Measurements from ENCODE around the gene B3GALNT1. TPM values are rescaled to one million over a fixed set of nuclear protein-coding genes. Genes with fewer than 3 reads are reported as not detected.

Gene B3GALNT1
- total RNA-seq, 4 donors from 2014 or later, result 3.0 to 8.0 (median 6.4) TPM

- Histone ChIP-seq H3K9me3 (no peaks in the 10 kb centered on the region), H3K27ac (peak overlapping the region; percentile 51 to 81 (median 76)), H3K36me3 (peaks cover 0 to 13% (median 0%) of the 10 kb centered on the region in 3 donors), H3K4me1 (peaks cover 14 to 42% (median 19%) of the 10 kb centered on the region in 3 donors), H3K4me3 (no peak overlapping the region), H3K27me3 (no peaks in the 10 kb centered on the region)
- 76 to 82% methylated on average over 6 of the region's 6 CpGs for WGBS, 2 donors
- TF ChIP-seq POLR2A (IDR thresholded peaks at IDR 0.05), result no peak
- no peak for TF ChIP-seq CTCF (IDR thresholded peaks at IDR 0.05)
- no peak for DNase-seq
- intact Hi-C loops (cut with DNase I), result no loop called here
These were observed 34.0 kb downstream of the B3GALNT1 start for GRCh38 chr3:161070980-161071663.

GRCh38 chr3:161070252-161070930, 34.8 kb downstream of the B3GALNT1 start:
- no peak for DNase-seq
- intact Hi-C loops (cut with DNase I), result no loop called here

GRCh38 chr3:161069511-161070251, 35.5 kb downstream of the B3GALNT1 start:
- Histone ChIP-seq H3K9me3 (no peaks in the 10 kb centered on the region), H3K4me3 (no peak overlapping the region), H3K4me1 (peaks cover 14 to 49% (median 19%) of the 10 kb centered on the region in 3 donors), H3K27me3 (no peaks in the 10 kb centered on the region), H3K36me3 (peaks cover 0 to 22% (median 0%) of the 10 kb centered on the region in 3 donors), H3K27ac (peak overlapping the region; percentile 51 to 81 (median 76))
- no peak for DNase-seq
- intact Hi-C loops (cut with DNase I), result no loop called here
- 22 to 31% methylated on average over 4 to 5 of the region's 5 CpGs for whole genome bisulfite sequencing, 2 donors
- TF ChIP-seq CTCF (IDR thresholded peaks at IDR 0.05) (no peak), POLR2A (IDR thresholded peaks at IDR 0.05) (no peak)

More at GRCh38 chr3:161070252-161070930, 34.8 kb downstream of the B3GALNT1 start:
- 60 to 63% methylated on average over 9 of the region's 9 CpGs for WGBS, 2 donors
- Histone ChIP-seq H3K4me1 (peaks cover 14 to 42% (median 19%) of the 10 kb centered on the region in 3 donors), H3K27ac (peak overlapping the region; percentile 51 to 81 (median 76)), H3K27me3 (no peaks in the 10 kb centered on the region), H3K4me3 (no peak overlapping the region), H3K9me3 (no peaks in the 10 kb centered on the region), H3K36me3 (peaks cover 0 to 19% (median 0%) of the 10 kb centered on the region in 3 donors)
- TF ChIP-seq POLR2A (IDR thresholded peaks at IDR 0.05), result no peak
- no peak for TF ChIP-seq CTCF (IDR thresholded peaks at IDR 0.05)

- TF ChIP-seq CTCF (IDR thresholded peaks at IDR 0.05), result no peak
- TF ChIP-seq POLR2A (IDR thresholded peaks at IDR 0.05), result no peak
- Histone ChIP-seq H3K36me3 (peaks cover 0 to 18% (median 0%) of the 10 kb centered on the region in 3 donors), H3K27ac (no peak overlapping the region), H3K27me3 (no peaks in the 10 kb centered on the region), H3K9me3 (no peaks in the 10 kb centered on the region), H3K4me3 (no peak overlapping the region), H3K4me1 (peaks cover 14 to 55% (median 19%) of the 10 kb centered on the region in 3 donors)
- intact Hi-C loops (cut with DNase I), result no loop called here
- 60 to 79% methylated on average over 1 of the region's 1 CpG for WGBS, 2 donors
- no peak for DNase-seq
These were observed 37.8 kb downstream of the B3GALNT1 start for GRCh38 chr3:161067335-161067734.
